ENCODE data around the gene PHC3.

- TF ChIP-seq POLR2AphosphoS5 (IDR thresholded peaks at IDR 0.05; ENCODE audit: low read depth, low read length) (no peak), POLR2A (IDR thresholded peaks at IDR 0.05; ENCODE audit: low read depth, low read length) (no peak)
Observed at GRCh38 chr3:170203457-170203856, 21.9 kb upstream of the PHC3 start.

All from GM12892 (cell line).